Measurements from ENCODE around the gene LPP.
"Not testable (repeated sequence)": the region's sequence is repeated elsewhere in the genome, so short reads cannot be mapped to it uniquely, and the experiment has no call there.

LPP gene

GRCh38 chr3:188417766-188418165 is 263.8 kb downstream of the LPP start:
- TF ChIP-seq EZH2phosphoT487 (conservative IDR thresholded peaks at IDR 0.05; ENCODE audit: low read length) (no peak), CTCF (IDR thresholded peaks at IDR 0.05; ENCODE audit: insufficient read depth, low read length, poor library complexity, severe bottlenecking) (no peak)
- no peak overlapping the region for H3K27ac ChIP-seq (ENCODE audit: low read depth, low read length)
- no peaks in the 10 kb centered on the region for H3K9me2 ChIP-seq (replicated peaks; ENCODE audit: insufficient read depth, low read length)
- H4K20me1 ChIP-seq (ENCODE audit: low read depth, low read length): no peaks in the 10 kb centered on the region
- no peaks in the 10 kb centered on the region for H3K9me3 ChIP-seq (ENCODE audit: insufficient read depth, low read length)
- H3K4me3 ChIP-seq (ENCODE audit: insufficient read depth, low read length, poor library complexity, severe bottlenecking): no peak overlapping the region
- peak overlapping the region; percentile 38 for H3K4me2 ChIP-seq (ENCODE audit: low read depth, low read length, poor library complexity, severe bottlenecking)
- no peaks in the 10 kb centered on the region for H3K27me3 ChIP-seq (ENCODE audit: low read length)
- H3K36me3 ChIP-seq (ENCODE audit: low read length): 0 out of 2 replicates have a peak, but pooled peaks cover 3% of the 10 kb centered on the region
- no peak overlapping the region for H2AFZ ChIP-seq (ENCODE audit: low read depth, low read length, severe bottlenecking)
- no peaks in the 10 kb centered on the region for H3K79me2 ChIP-seq (ENCODE audit: insufficient read depth, low read length)
- no peak overlapping the region for H3K9ac ChIP-seq (ENCODE audit: low read length)
- H3F3A ChIP-seq (ENCODE audit: insufficient read depth): peaks cover 12% of the 10 kb centered on the region

- H3K79me2 ChIP-seq (ENCODE audit: insufficient read depth, low read length): no peaks in the 10 kb centered on the region
- no peaks in the 10 kb centered on the region for H4K20me1 ChIP-seq (ENCODE audit: low read depth, low read length)
- H3K36me3 ChIP-seq (ENCODE audit: low read length): no peaks in the 10 kb centered on the region
- H2AFZ ChIP-seq (ENCODE audit: low read depth, low read length, severe bottlenecking): no peak overlapping the region
- H3K9ac ChIP-seq (ENCODE audit: low read length): no peak overlapping the region
- H3F3A ChIP-seq (ENCODE audit: insufficient read depth): peaks cover 12% of the 10 kb centered on the region
- no peak overlapping the region for H3K4me3 ChIP-seq (ENCODE audit: insufficient read depth, low read length, poor library complexity, severe bottlenecking)
- no peaks in the 10 kb centered on the region for H3K9me3 ChIP-seq (ENCODE audit: insufficient read depth, low read length)
- H3K27ac ChIP-seq (ENCODE audit: low read depth, low read length): peak overlapping the region; percentile 58
- H3K27me3 ChIP-seq (ENCODE audit: low read length): no peaks in the 10 kb centered on the region
- no peaks in the 10 kb centered on the region for H3K9me2 ChIP-seq (replicated peaks; ENCODE audit: insufficient read depth, low read length)
- TF ChIP-seq CTCF (IDR thresholded peaks at IDR 0.05; ENCODE audit: insufficient read depth, low read length, poor library complexity, severe bottlenecking) (no peak), EZH2phosphoT487 (conservative IDR thresholded peaks at IDR 0.05; ENCODE audit: low read length) (no peak)
- H3K4me2 ChIP-seq (ENCODE audit: low read depth, low read length, poor library complexity, severe bottlenecking): peak overlapping the region; percentile 58
These were observed 267.3 kb downstream of the LPP start for GRCh38 chr3:188421151-188421821.

GRCh38 chr3:188421836-188422540 is 268.0 kb downstream of the LPP start:
- Histone ChIP-seq H4K20me1 (ENCODE audit: low read depth, low read length) (no peaks in the 10 kb centered on the region), H3K9ac (ENCODE audit: low read length) (no peak overlapping the region), H3K4me2 (ENCODE audit: low read depth, low read length, poor library complexity, severe bottlenecking) (peak overlapping the region; percentile 58), H3K27me3 (ENCODE audit: low read length) (no peaks in the 10 kb centered on the region), H3K9me2 (replicated peaks; ENCODE audit: insufficient read depth, low read length) (no peaks in the 10 kb centered on the region), H3K4me3 (ENCODE audit: insufficient read depth, low read length, poor library complexity, severe bottlenecking) (no peak overlapping the region), H3K36me3 (ENCODE audit: low read length) (no peaks in the 10 kb centered on the region), H2AFZ (ENCODE audit: low read depth, low read length, severe bottlenecking) (no peak overlapping the region), H3K27ac (ENCODE audit: low read depth, low read length) (peak overlapping the region; percentile 58), H3K79me2 (ENCODE audit: insufficient read depth, low read length) (no peaks in the 10 kb centered on the region), H3K9me3 (ENCODE audit: insufficient read depth, low read length) (no peaks in the 10 kb centered on the region), H3F3A (ENCODE audit: insufficient read depth) (peaks cover 12% of the 10 kb centered on the region)
- TF ChIP-seq CTCF (IDR thresholded peaks at IDR 0.05; ENCODE audit: insufficient read depth, low read length, poor library complexity, severe bottlenecking) (no peak), EZH2phosphoT487 (conservative IDR thresholded peaks at IDR 0.05; ENCODE audit: low read length) (no peak)

GRCh38 chr3:188427981-188428380 is 274.0 kb downstream of the LPP start:
- H3K36me3 ChIP-seq (ENCODE audit: low read length); H3K9ac ChIP-seq (ENCODE audit: low read length); H3F3A ChIP-seq (ENCODE audit: insufficient read depth); H3K27ac ChIP-seq (ENCODE audit: low read depth, low read length); H3K27me3 ChIP-seq (ENCODE audit: low read length); H3K9me3 ChIP-seq (ENCODE audit: insufficient read depth, low read length); H3K4me3 ChIP-seq (ENCODE audit: insufficient read depth, low read length, poor library complexity, severe bottlenecking); H3K79me2 ChIP-seq (ENCODE audit: insufficient read depth, low read length); H3K9me2 ChIP-seq (replicated peaks; ENCODE audit: insufficient read depth, low read length); H2AFZ ChIP-seq (ENCODE audit: low read depth, low read length, severe bottlenecking); H4K20me1 ChIP-seq (ENCODE audit: low read depth, low read length); H3K4me2 ChIP-seq (ENCODE audit: low read depth, low read length, poor library complexity, severe bottlenecking): not testable (repeated sequence)

Data from SU-DHL-6 (cell line).